IMR-90 (cell line): Measurements from ENCODE around the gene FNDC10. TPM values are rescaled to one million over a fixed set of nuclear protein-coding genes. Genes with fewer than 3 reads are reported as not detected.
A peak's percentile ranks its signal among the peaks of the same experiment; 100 is the strongest.

ENCODE experiments used
- ATAC-seq: fragments of 200-7000 bp; cut with Tn5 transposase; 2 replicates; pipeline ENCODE4 v1.9.1; 2020; ENCODE audit warnings: low read depth, mild to moderate bottlenecking, moderate library complexity
- BruUV-seq: library from RNA; stranded (reverse); fragments of 400-500 nt; replicated peaks from 2 replicates; lab custom pipeline; 2021; lab: Mats Ljungman, UMichigan
- CTCF ChIA-PET: fragments of 300-600 bp; formaldehyde crosslinking; extraction: SDS; loops from one replicate; lab custom pipeline; 2021; ENCODE audit warnings: antibody characterized with exemption; lab: Yijun Ruan, JAX
- POLR2A ChIA-PET: fragments of 300-600 bp; sonication (Branson Sonifier 250); formaldehyde crosslinking; loops from one replicate; lab custom pipeline; 2022; ENCODE audit warnings: antibody characterized with exemption; ENCODE audit not compliant: unreplicated experiment; lab: Charles Lee
- DNase-seq: peaks from one replicate; pipeline ENCODE4 v3.0.0; 2013
- H2AFZ ChIP-seq: replicated peaks from 2 replicates; pipeline ENCODE3; 2013; ENCODE audit warnings: low read length, mild to moderate bottlenecking; ENCODE audit not compliant: poor library complexity
- H2AK5ac ChIP-seq: 2 replicates; pipeline ENCODE4 v1.6.1; 2013; ENCODE audit warnings: low read depth, low read length, inconsistent platforms
- H2AK9ac ChIP-seq: replicated peaks from 2 replicates; pipeline ENCODE3; 2013; ENCODE audit warnings: mild to moderate bottlenecking, low read depth, low read length, moderate library complexity; ENCODE audit not compliant: poor library complexity
- H2BK120ac ChIP-seq: 2 replicates; pipeline ENCODE4 v1.6.1; 2013; ENCODE audit warnings: low read depth, low read length, inconsistent platforms
- H2BK15ac ChIP-seq: 3 replicates; pipeline ENCODE4 v1.6.1; 2013; ENCODE audit warnings: low read depth, low read length, inconsistent platforms
- H2BK20ac ChIP-seq: 2 replicates; pipeline ENCODE4 v1.6.1; 2013; ENCODE audit warnings: low read depth, mild to moderate bottlenecking, inconsistent platforms, low read length, moderate library complexity
- H2BK5ac ChIP-seq: 2 replicates; pipeline ENCODE4 v1.6.1; 2013; ENCODE audit warnings: mild to moderate bottlenecking, low read depth, low read length, inconsistent platforms; ENCODE audit not compliant: poor library complexity, severe bottlenecking
- H3K14ac ChIP-seq: replicated peaks from 2 replicates; pipeline ENCODE4 v1.6.1; 2013; ENCODE audit warnings: low read depth, low read length, inconsistent platforms
- H3K18ac ChIP-seq: 2 replicates; pipeline ENCODE4 v1.6.1; 2013; ENCODE audit warnings: low read depth, low read length, control low read depth
- H3K23ac ChIP-seq: 2 replicates; pipeline ENCODE4 v1.6.1; 2013; ENCODE audit warnings: low read depth, low read length, inconsistent platforms
- H3K27ac ChIP-seq: 2 replicates; pipeline ENCODE4 v1.5.1; 2013; ENCODE audit warnings: mild to moderate bottlenecking, control low read depth, low read length; ENCODE audit not compliant: insufficient read depth
- H3K27me3 ChIP-seq: 2 replicates; pipeline ENCODE4 v1.6.1; 2013; ENCODE audit warnings: low read length; ENCODE audit not compliant: control insufficient read depth, insufficient read depth
- H3K36me3 ChIP-seq: 2 replicates; pipeline ENCODE4 v1.6.1; 2013; ENCODE audit warnings: low read length, mixed read lengths; ENCODE audit not compliant: control insufficient read depth, insufficient read depth
- H3K4ac ChIP-seq: 2 replicates; pipeline ENCODE4 v1.6.1; 2013; ENCODE audit warnings: low read depth, low read length, inconsistent platforms
- H3K4me1 ChIP-seq: 2 replicates; pipeline ENCODE4 v1.6.1; 2013; ENCODE audit warnings: low read length, mixed read lengths; ENCODE audit not compliant: control insufficient read depth, insufficient read depth
- H3K4me2 ChIP-seq: 2 replicates; pipeline ENCODE4 v1.6.1; 2013; ENCODE audit warnings: low read depth, mild to moderate bottlenecking, control low read depth, low read length, moderate library complexity
- H3K4me3 ChIP-seq: 2 replicates; pipeline ENCODE4 v1.5.1; 2013; ENCODE audit warnings: low read depth, mild to moderate bottlenecking, control low read depth, low read length, moderate library complexity; ENCODE audit not compliant: insufficient read depth
- H3K56ac ChIP-seq: 2 replicates; pipeline ENCODE4 v1.6.1; 2013; ENCODE audit warnings: low read length, inconsistent platforms; ENCODE audit not compliant: insufficient read depth; ENCODE audit errors: extremely low read depth
- H3K79me1 ChIP-seq, 2 experiments: 2 replicates each; pipeline ENCODE4 v1.6.1; 2013; ENCODE audit warnings: low read length in 2 of 2, inconsistent platforms in 1 of 2, low read depth in 1 of 2
- H3K9ac ChIP-seq: 2 replicates; pipeline ENCODE4 v1.6.1; 2013; ENCODE audit warnings: low read depth, low read length, control low read depth
- H3K9me1 ChIP-seq: 2 replicates; pipeline ENCODE4 v1.6.1; 2013; ENCODE audit warnings: low read length, inconsistent platforms; ENCODE audit not compliant: insufficient read depth
- H3K9me3 ChIP-seq: 2 replicates; pipeline ENCODE4 v1.6.1; 2013; ENCODE audit warnings: low read length; ENCODE audit not compliant: control insufficient read depth, insufficient read depth
- H4K20me1 ChIP-seq: 2 replicates; pipeline ENCODE4 v1.6.1; 2013; ENCODE audit warnings: low read length, inconsistent platforms; ENCODE audit not compliant: insufficient read depth
- H4K5ac ChIP-seq: 2 replicates; pipeline ENCODE4 v1.6.1; 2013; ENCODE audit warnings: mild to moderate bottlenecking, low read depth, low read length, control low read depth
- H4K8ac ChIP-seq, 2 experiments: 2 replicates each; pipeline ENCODE4 v1.6.1; 2013; ENCODE audit warnings: low read depth in 2 of 2, low read length in 2 of 2, control low read depth in 1 of 2, inconsistent platforms in 1 of 2
- H4K91ac ChIP-seq: 2 replicates; pipeline ENCODE4 v1.6.1; 2013; ENCODE audit warnings: low read depth, low read length, inconsistent platforms; ENCODE audit not compliant: insufficient read depth
- CEBPB ChIP-seq: IDR thresholded peaks from 2 replicates; pipeline ENCODE4 v1.6.1; 2012; ENCODE audit warnings: low read depth, low read length, improper control_type of control experiment
- CHD1 ChIP-seq: IDR thresholded peaks from 2 replicates; pipeline ENCODE4 v1.6.1; 2012; ENCODE audit warnings: low read depth, low read length, improper control_type of control experiment
- FOS ChIP-seq: fragments of 150-350 bp; IDR thresholded peaks from 2 replicates; pipeline ENCODE4 v1.6.1; 2016; ENCODE audit warnings: low read depth, low read length
- MAFK ChIP-seq: IDR thresholded peaks from 2 replicates; pipeline ENCODE4 v1.6.1; 2012; ENCODE audit warnings: low read depth, low read length, improper control_type of control experiment
- MAZ ChIP-seq: IDR thresholded peaks from 2 replicates; pipeline ENCODE4 v1.6.1; 2012; ENCODE audit warnings: low read depth, mild to moderate bottlenecking, low read length, improper control_type of control experiment, moderate library complexity, borderline replicate concordance
- MXI1 ChIP-seq: IDR thresholded peaks from 2 replicates; pipeline ENCODE4 v1.6.1; 2012; ENCODE audit warnings: low read depth, mild to moderate bottlenecking, low read length, moderate library complexity, borderline replicate concordance
- NFE2L2 ChIP-seq: fragments of 150-350 bp; IDR thresholded peaks from 2 replicates; pipeline ENCODE4 v1.6.1; 2016; ENCODE audit warnings: low read depth, mild to moderate bottlenecking, low read length
- POLR2A ChIP-seq: IDR thresholded peaks from 2 replicates; pipeline ENCODE4 v1.6.1; 2012; ENCODE audit warnings: mild to moderate bottlenecking, low read depth, low read length
- RAD21 ChIP-seq: IDR thresholded peaks from 2 replicates; pipeline ENCODE4 v1.6.1; 2012; ENCODE audit warnings: low read length, improper control_type of control experiment
- RCOR1 ChIP-seq: IDR thresholded peaks from 2 replicates; pipeline ENCODE4 v1.6.1; 2012; ENCODE audit warnings: mild to moderate bottlenecking, low read length, improper control_type of control experiment; ENCODE audit not compliant: insufficient replicate concordance
- RFX5 ChIP-seq: IDR thresholded peaks from 2 replicates; pipeline ENCODE4 v1.8.0; 2012; ENCODE audit warnings: low read depth, mild to moderate bottlenecking, low read length, moderate library complexity
- USF2 ChIP-seq: fragments of 150-350 bp; IDR thresholded peaks from 2 replicates; pipeline ENCODE4 v1.6.1; 2017; ENCODE audit warnings: mild to moderate bottlenecking, antibody characterized with exemption, low read length, low read depth
- WGBS, 2 experiments: methylation state at CpG; one replicate each; pipeline versions ENCODE4 v1.1.5 to v1.1.7; 2013; ENCODE audit warnings: missing lambda C conversion rate in 2 of 2; ENCODE audit not compliant: insufficient read length in 1 of 2; ENCODE audit errors: extremely low coverage in 2 of 2; 5-methylcytosine and 5-hydroxymethylcytosine counted together
- dilution Hi-C: fragments of 300-500 bp; cut with HindIII; formaldehyde crosslinking; loops from one replicate; pipeline ENCODE4 v1.14.3; 2018; ENCODE audit warnings: low sequenced_read_pairs; ENCODE audit not compliant: unreplicated experiment
- in situ Hi-C: fragments of 300-500 bp; cut with MboI; formaldehyde crosslinking; loops from 3 replicates; pipeline ENCODE4 v1.14.3; 2019; ENCODE audit warnings: low sequenced_read_pairs, inconsistent platforms, mixed read lengths
- intact Hi-C: fragments of 100-400 bp; cut with micrococcal nuclease; formaldehyde crosslinking; loops from 2 replicates; pipeline ENCODE4 v1.10.0; 2022
- polyA plus RNA-seq, 3 experiments: library from polyadenylated mRNA; depleted of rRNA; stranded (reverse); fragments of >200 nt; gene quantifications; 2 replicates each; pipeline ENCODE4 v1.2.3, GENCODE V29; 2012; ENCODE audit warnings: low replicate concordance in 1 of 3
- total RNA-seq: library from RNA; depleted of rRNA; stranded (reverse); fragments of >200 nt; gene quantifications from 2 replicates; pipeline ENCODE4 v1.2.3, GENCODE V29; 2012
- TF ChIP-seq, protein P1 (sequence below): conservative IDR thresholded peaks from 2 replicates; pipeline ENCODE4 v1.5.1; 2012; ENCODE audit warnings: mild to moderate bottlenecking, low read depth, low read length, improper control_type of control experiment
- TF ChIP-seq, protein P2 (sequence below): fragments of 150-350 bp; IDR thresholded peaks from 2 replicates; pipeline ENCODE4 v1.6.1; 2016; ENCODE audit warnings: low read depth, mild to moderate bottlenecking, low read length, moderate library complexity, borderline replicate concordance

The FNDC10 gene
- total and polyA plus RNA-seq, 2 of the 4 experiments (the other 2 are of a cell fraction) = 0.36 to 5.8 TPM

DNA sequence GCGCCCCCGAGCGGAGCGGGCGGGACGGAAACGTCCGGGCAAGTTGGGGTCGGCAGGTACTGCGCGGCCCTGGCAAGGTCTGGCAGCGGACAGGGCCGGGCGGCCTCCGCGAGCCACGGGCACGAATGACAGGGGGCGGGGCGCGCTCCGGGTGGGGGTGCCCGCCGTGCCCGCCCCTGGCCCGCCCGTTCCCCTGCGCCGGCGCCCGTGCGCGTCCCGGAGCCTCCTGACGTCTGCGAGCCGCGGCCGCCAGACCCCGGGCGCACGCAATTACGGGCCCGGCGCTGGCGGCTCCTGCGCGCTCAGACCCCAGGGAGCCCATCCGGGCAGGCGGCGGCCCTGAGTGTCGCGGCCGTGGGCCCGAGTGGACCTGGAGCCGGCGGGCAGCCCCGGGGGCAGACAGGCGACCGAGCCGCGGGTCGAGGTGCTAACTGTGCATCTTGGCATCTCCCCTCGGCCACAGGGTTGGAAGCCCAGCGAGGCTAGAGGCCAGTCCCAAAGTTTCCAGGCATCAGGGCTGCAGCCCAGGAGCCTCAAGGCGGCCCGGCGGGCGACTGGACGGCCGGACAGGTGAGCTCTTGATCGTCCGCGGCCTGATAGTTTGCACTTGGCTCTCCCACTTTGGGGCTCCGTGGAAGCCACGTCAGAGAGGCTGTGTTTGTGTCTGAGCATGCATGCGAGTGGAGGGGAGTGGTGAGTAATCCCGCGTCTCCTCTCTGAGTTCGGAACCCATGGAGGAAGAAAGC, 16.3 kb upstream of the FNDC10 start:
- H3K9me3 ChIP-seq = no peaks in the 10 kb centered on the region
- BruUV-seq = no TSS peak
- DNase-seq = peak; percentile 37
- H3K4me1 ChIP-seq = peaks cover 7% of the 10 kb centered on the region
- H2AFZ ChIP-seq = peak overlapping the region; percentile 95
- POLR2A ChIA-PET = no interaction called here
- H3K18ac ChIP-seq = no peak overlapping the region
- no peak overlapping the region for H2BK15ac ChIP-seq
- no peak overlapping the region for H4K91ac ChIP-seq
- H3K9ac ChIP-seq = peak overlapping the region; percentile 69
- intact Hi-C loops (no loop called here), dilution Hi-C loops (no loop called here), in situ Hi-C loops (no loop called here)
- peak overlapping the region; percentile 85 for H3K4me2 ChIP-seq
- peak overlapping the region; percentile 47; the same call in 1 of the 2 replicates for H3K4ac ChIP-seq
- peak overlapping the region; percentile 64; the same call in 1 of the 2 replicates for H3K23ac ChIP-seq
- H3K79me1 ChIP-seq = peaks cover 16 to 58% of the 10 kb centered on the region in 2 experiments; a peak in 3 of 4 replicates
- H2AK5ac ChIP-seq = no peak overlapping the region
- peak overlapping the region; percentile 94 for H3K4me3 ChIP-seq
- ATAC-seq = peak; percentile 57
- peak overlapping the region; percentile 42; the same call in 1 of the 2 replicates for H4K5ac ChIP-seq
- H2BK120ac ChIP-seq = no peak overlapping the region
- no peak overlapping the region for H3K56ac ChIP-seq
- CTCF ChIA-PET = no interaction called here
- H2BK20ac ChIP-seq = no peak overlapping the region
- H3K27me3 ChIP-seq = no peaks in the 10 kb centered on the region
- H3K36me3 ChIP-seq = peaks cover 10% of the 10 kb centered on the region; the same call in 1 of the 2 replicates
- H3K9me1 ChIP-seq = peaks cover 11% of the 10 kb centered on the region; the same call in 1 of the 2 replicates
- H4K8ac ChIP-seq = no peak overlapping the region; a peak in 1 of 4 replicates
- WGBS, 2 experiments = 9% methylated on average over 65 of the region's 80 CpGs; no CpG with 5 or more reads in 1 of the 2 experiments
- H2BK5ac ChIP-seq = peak overlapping the region; percentile 91
- H2AK9ac ChIP-seq = peak overlapping the region; percentile 98
- H4K20me1 ChIP-seq = peaks cover 41% of the 10 kb centered on the region
- H3K14ac ChIP-seq = 0 out of 2 replicates have a peak overlapping the region, but pooled peaks have one; percentile 40
- H3K27ac ChIP-seq = peak overlapping the region; percentile 85
- TF ChIP-seq RFX5 = no peak
- no peak for TF ChIP-seq NFE2L2
- TF ChIP-seq CEBPB = no peak
- no peak for TF ChIP-seq MAFK
- no peak for TF ChIP-seq RAD21
- peak; percentile 19; the same call in 1 of the 2 replicates for TF ChIP-seq CHD1
- TF ChIP-seq POLR2A = no peak; the same call in 1 of the 2 replicates
- no peak for TF ChIP-seq RCOR1
- TF ChIP-seq, protein P1, sequence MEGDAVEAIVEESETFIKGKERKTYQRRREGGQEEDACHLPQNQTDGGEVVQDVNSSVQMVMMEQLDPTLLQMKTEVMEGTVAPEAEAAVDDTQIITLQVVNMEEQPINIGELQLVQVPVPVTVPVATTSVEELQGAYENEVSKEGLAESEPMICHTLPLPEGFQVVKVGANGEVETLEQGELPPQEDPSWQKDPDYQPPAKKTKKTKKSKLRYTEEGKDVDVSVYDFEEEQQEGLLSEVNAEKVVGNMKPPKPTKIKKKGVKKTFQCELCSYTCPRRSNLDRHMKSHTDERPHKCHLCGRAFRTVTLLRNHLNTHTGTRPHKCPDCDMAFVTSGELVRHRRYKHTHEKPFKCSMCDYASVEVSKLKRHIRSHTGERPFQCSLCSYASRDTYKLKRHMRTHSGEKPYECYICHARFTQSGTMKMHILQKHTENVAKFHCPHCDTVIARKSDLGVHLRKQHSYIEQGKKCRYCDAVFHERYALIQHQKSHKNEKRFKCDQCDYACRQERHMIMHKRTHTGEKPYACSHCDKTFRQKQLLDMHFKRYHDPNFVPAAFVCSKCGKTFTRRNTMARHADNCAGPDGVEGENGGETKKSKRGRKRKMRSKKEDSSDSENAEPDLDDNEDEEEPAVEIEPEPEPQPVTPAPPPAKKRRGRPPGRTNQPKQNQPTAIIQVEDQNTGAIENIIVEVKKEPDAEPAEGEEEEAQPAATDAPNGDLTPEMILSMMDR = no peak
- no peak for TF ChIP-seq FOS
- peak; percentile 34; the same call in 1 of the 2 replicates for TF ChIP-seq MXI1
- TF ChIP-seq MAZ = peak; percentile 20; the same call in 1 of the 2 replicates
- no peak for TF ChIP-seq USF2
- TF ChIP-seq, protein P2, sequence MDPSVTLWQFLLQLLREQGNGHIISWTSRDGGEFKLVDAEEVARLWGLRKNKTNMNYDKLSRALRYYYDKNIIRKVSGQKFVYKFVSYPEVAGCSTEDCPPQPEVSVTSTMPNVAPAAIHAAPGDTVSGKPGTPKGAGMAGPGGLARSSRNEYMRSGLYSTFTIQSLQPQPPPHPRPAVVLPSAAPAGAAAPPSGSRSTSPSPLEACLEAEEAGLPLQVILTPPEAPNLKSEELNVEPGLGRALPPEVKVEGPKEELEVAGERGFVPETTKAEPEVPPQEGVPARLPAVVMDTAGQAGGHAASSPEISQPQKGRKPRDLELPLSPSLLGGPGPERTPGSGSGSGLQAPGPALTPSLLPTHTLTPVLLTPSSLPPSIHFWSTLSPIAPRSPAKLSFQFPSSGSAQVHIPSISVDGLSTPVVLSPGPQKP = no peak
